C4-2B (cell line): ENCODE measurements around the gene GCC1.

Source experiments
- H3K27ac ChIP-seq: fragments of 450-650 bp; 2 replicates; pipeline ENCODE4 v1.5.1; 2017
- CTCF ChIP-seq: fragments of 450-650 bp; conservative IDR thresholded peaks from 2 replicates; pipeline ENCODE4 v1.5.1; 2017; ENCODE audit warnings: mild to moderate bottlenecking
- ZFX ChIP-seq: fragments of 450-650 bp; IDR thresholded peaks from 2 replicates; pipeline ENCODE4 v1.6.1; 2017

The GCC1 gene

DNA sequence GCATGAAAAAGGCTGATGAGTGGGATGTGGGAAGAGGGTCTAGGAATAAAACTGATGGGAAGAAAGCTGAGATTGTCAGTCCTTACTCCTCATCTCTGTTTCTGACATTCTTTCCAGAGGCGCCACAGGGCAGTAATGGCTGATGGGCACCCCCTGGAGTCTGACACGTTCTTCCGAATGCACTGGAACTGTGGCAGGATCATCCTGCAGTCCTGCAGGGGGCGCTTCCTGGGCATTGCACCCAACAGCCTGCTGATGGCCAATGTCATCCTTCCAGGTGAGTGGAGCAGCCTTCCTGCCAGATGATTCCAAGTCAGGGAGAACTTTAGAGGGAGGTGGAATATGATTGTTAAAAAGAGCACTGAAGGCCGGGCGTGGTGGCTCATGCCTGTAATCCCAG lies 12.9 kb upstream of the GCC1 start:
- no peak overlapping the region for H3K27ac ChIP-seq
- TF ChIP-seq ZFX, result no peak
- TF ChIP-seq CTCF, result peak; percentile 80

DNA sequence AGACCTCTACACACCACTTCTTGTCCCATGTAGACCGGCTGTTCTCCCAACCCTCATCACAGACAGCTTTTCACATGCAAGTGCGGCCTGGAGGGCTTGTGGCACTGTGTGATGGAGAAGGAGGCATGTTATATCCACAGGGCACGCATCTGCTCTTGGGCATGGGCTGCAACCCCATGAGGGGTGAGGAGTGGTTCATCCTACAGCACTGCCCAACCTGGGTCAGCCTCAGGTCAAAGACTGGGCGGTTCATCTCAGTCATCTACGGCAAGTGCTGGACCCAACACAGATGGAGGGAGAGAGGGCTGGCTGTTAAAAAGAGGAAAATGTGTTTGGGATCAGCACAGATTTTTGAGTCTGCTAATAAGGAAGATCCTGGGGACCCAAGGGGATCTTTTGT lies 10.3 kb upstream of the GCC1 start:
- TF ChIP-seq ZFX (no peak), CTCF (no peak)

GRCh38 chr7:127594490-127594889 lies 9.1 kb upstream of the GCC1 start:
- H3K27ac ChIP-seq, result no peak overlapping the region
- no peak for TF ChIP-seq CTCF
- TF ChIP-seq ZFX, result no peak

More for the DNA sequence above, 10.3 kb upstream of the GCC1 start:
- no peak overlapping the region for H3K27ac ChIP-seq

DNA sequence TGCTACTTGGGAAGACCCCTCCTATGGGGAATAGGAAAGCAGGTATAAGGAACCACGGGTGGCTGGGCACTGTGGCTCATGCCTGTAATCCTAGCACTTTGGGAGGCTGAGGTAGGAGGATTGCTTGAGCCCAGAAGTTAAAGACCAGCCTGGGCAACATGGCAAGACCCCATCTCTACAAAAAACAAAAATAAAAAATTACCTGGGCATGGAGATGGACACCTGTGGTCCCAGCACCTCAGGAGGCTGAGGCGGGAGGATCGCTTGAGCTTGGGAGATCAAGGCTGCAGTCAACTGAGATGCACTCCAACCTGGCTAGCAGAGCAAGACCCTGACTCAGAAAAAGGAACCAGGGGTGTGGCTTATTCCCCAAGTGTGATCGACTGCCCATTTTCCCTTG lies 7.2 kb upstream of the GCC1 start:
- TF ChIP-seq CTCF (no peak), ZFX (no peak)
- H3K27ac ChIP-seq, result no peak overlapping the region

DNA sequence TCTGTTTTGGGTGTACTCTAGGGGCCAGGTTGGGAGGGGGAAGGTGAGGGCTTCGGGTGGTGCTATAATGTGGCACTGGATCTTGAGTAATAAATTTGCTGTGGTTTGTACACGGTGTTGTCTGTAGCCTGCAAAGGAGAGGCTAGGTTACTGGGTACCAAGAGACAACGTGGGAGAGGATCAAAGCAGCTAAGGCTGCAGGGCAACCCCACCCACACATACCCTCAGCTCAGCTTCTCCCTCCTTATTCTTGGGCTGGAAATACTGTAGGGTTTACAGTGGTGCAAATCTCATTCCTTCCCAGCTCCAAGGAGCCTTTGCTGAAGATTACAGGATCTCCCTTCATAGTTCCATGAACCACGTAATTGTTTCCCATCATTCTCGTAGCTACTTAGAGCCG lies 6.2 kb upstream of the GCC1 start:
- no peak overlapping the region for H3K27ac ChIP-seq
- TF ChIP-seq ZFX (no peak), CTCF (no peak)

DNA sequence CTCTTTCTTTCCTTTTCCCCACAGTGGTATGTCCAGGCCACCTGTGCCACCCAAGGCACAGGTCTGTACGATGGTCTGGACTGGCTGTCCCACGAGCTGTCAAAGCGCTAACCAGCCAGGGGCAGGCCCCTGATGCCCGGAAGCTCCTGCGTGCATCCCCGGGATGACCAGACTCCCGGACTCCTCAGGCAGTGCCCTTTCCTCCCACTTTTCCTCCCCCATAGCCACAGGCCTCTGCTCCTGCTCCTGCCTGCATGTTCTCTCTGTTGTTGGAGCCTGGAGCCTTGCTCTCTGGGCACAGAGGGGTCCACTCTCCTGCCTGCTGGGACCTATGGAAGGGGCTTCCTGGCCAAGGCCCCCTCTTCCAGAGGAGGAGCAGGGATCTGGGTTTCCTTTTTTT lies 5.8 kb upstream of the GCC1 start:
- TF ChIP-seq ZFX (no peak), CTCF (no peak)
- no peak overlapping the region for H3K27ac ChIP-seq

DNA sequence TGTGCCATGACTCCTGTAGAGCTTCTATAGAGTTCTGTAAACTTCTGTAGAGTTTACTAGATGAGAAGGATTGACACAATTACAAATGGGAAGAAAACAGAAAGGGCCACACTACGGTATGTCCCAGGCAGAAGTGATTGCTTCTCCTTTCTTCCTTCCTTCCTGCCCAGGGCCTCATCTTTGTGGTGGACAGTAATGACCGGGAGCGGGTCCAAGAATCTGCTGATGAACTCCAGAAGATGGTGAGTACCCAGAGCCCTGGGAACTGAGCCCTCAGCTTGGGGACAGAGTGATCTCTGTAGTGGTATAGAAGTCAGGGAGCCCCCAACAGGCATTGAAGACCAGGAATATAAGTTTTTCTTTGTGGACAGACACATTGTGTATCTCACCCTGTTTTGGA lies 4.5 kb upstream of the GCC1 start:
- TF ChIP-seq CTCF (no peak), ZFX (no peak)
- H3K27ac ChIP-seq, result no peak overlapping the region
